ENCODE data around the gene MAOA. TPM values are rescaled to one million over a fixed set of nuclear protein-coding genes. Genes with fewer than 3 reads are reported as not detected.

The MAOA gene
- total RNA-seq, 2 donors from 2014 or later: 307 to 349 TPM

GRCh38 chrX:43747476-43747875 lies 91.4 kb downstream of the MAOA start:
- H3K36me3 ChIP-seq: no peaks in the 10 kb centered on the region
- H3K27me3 ChIP-seq: no peaks in the 10 kb centered on the region
- H3K4me3 ChIP-seq: no peak overlapping the region
- TF ChIP-seq, protein P1, sequence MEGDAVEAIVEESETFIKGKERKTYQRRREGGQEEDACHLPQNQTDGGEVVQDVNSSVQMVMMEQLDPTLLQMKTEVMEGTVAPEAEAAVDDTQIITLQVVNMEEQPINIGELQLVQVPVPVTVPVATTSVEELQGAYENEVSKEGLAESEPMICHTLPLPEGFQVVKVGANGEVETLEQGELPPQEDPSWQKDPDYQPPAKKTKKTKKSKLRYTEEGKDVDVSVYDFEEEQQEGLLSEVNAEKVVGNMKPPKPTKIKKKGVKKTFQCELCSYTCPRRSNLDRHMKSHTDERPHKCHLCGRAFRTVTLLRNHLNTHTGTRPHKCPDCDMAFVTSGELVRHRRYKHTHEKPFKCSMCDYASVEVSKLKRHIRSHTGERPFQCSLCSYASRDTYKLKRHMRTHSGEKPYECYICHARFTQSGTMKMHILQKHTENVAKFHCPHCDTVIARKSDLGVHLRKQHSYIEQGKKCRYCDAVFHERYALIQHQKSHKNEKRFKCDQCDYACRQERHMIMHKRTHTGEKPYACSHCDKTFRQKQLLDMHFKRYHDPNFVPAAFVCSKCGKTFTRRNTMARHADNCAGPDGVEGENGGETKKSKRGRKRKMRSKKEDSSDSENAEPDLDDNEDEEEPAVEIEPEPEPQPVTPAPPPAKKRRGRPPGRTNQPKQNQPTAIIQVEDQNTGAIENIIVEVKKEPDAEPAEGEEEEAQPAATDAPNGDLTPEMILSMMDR (IDR thresholded peaks at IDR 0.05): no peak
- no peaks in the 10 kb centered on the region for H3K4me1 ChIP-seq
- H3K9ac ChIP-seq (ENCODE audit: low read depth in 2 of 2, low read length in 2 of 2): no peak overlapping the region
- no peak overlapping the region for H3K27ac ChIP-seq
- no peak for DNase-seq
- intact Hi-C loops (cut with DNase I): loop anchor here (10.0 kb wide), 1 partner anchor 83 kb away; no protein-coding TSS in a partner anchor
- H3K9me3 ChIP-seq: no peaks in the 10 kb centered on the region

- peak; percentile 58 for DNase-seq
- H3K27me3 ChIP-seq: no peaks in the 10 kb centered on the region
- no peaks in the 10 kb centered on the region for H3K36me3 ChIP-seq
- no peaks in the 10 kb centered on the region for H3K9me3 ChIP-seq
- H3K4me3 ChIP-seq: no peak overlapping the region
- TF ChIP-seq, protein P1 (IDR thresholded peaks at IDR 0.05): peak; percentile 62
- intact Hi-C loops (cut with DNase I): loop anchor here (2.0 to 10.0 kb wide), 2 partner anchors 191 to 405 kb away; no protein-coding TSS in a partner anchor
- no peaks in the 10 kb centered on the region for H3K4me1 ChIP-seq
- no peak overlapping the region for H3K9ac ChIP-seq (ENCODE audit: low read depth in 2 of 2, low read length in 2 of 2)
- no peak overlapping the region for H3K27ac ChIP-seq
These were observed 94.2 kb downstream of the MAOA start for GRCh38 chrX:43750248-43750676.

DNA sequence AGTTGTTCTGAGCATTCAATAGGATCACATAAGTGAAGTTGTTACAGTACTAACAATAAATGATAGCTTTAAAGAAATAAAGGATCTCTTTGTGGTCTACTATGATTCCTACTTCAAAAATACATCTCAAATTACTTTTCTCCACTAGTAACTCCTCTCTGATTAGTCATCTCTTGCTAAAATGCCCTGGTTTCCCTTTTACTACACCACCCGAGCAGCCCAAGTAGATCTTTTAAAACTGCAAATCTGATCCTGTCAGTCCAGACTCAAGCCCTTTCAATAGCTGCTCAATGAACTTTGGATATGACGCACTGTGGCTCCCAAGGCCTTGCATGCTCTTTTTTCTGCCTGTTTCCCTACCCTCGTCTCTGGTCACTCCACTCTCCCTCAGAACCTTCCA lies 97.5 kb downstream of the MAOA start:
- no peaks in the 10 kb centered on the region for H3K36me3 ChIP-seq
- no peak for DNase-seq
- TF ChIP-seq, protein P1 (IDR thresholded peaks at IDR 0.05): no peak
- intact Hi-C loops (cut with DNase I): loop anchor here (10.0 kb wide), 1 partner anchor 409 kb away; no protein-coding TSS in a partner anchor
- H3K4me1 ChIP-seq: no peaks in the 10 kb centered on the region
- H3K9ac ChIP-seq (ENCODE audit: low read depth in 2 of 2, low read length in 2 of 2): no peak overlapping the region
- H3K27me3 ChIP-seq: no peaks in the 10 kb centered on the region
- no peak overlapping the region for H3K4me3 ChIP-seq
- H3K9me3 ChIP-seq: no peaks in the 10 kb centered on the region
- H3K27ac ChIP-seq: no peak overlapping the region

DNA sequence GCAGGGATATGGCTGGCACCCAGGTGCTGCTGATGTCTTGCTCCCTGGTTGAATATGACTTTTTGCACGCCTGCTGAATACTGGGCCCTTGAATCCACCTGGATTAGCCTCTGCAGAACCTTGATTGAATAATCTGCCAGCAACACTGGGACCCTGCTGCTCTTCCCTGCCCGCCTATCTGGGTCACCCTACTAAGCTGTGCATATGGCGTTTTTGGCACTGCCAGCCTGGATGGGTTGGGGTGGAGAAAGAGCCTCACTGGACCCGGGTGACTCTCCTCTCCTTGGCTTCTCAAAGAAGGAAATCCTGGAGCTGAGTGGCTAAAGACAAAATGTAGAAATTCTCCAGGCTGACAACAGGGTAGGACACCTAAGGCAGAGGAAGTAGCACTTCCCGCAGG lies 100.0 kb downstream of the MAOA start:
- TF ChIP-seq, protein P1 (IDR thresholded peaks at IDR 0.05): no peak
- H3K4me1 ChIP-seq: no peaks in the 10 kb centered on the region
- no peaks in the 10 kb centered on the region for H3K36me3 ChIP-seq
- H3K27ac ChIP-seq: no peak overlapping the region
- H3K9me3 ChIP-seq: no peaks in the 10 kb centered on the region
- DNase-seq: no peak
- H3K4me3 ChIP-seq: no peak overlapping the region
- intact Hi-C loops (cut with DNase I): loop anchor here (10.0 kb wide), 1 partner anchor 411 kb away; no protein-coding TSS in a partner anchor
- H3K9ac ChIP-seq (ENCODE audit: low read depth in 2 of 2, low read length in 2 of 2): no peak overlapping the region
- H3K27me3 ChIP-seq: no peaks in the 10 kb centered on the region

DNA sequence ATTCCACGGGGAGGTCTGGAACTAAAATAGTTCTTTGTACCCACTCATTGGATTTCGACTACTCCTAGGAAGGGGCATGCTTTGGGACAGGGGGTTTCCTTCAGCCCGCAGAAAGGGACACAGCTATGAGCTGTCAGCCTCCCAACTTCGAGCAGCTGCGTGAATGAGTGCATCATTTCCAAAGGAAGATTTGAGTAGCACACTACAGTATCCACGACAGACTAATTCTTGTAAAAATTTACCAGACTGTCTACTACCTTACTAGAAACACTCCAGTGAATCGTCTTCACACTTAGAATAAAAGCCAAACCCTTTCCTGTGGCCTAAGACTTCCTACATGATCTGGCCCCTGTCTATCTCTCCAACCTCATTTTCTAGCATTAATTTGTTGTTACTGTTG lies 101.9 kb downstream of the MAOA start:
- Histone ChIP-seq H3K4me3 (no peak overlapping the region), H3K4me1 (no peaks in the 10 kb centered on the region), H3K27ac (no peak overlapping the region), H3K36me3 (no peaks in the 10 kb centered on the region), H3K9ac (ENCODE audit: low read depth in 2 of 2, low read length in 2 of 2) (no peak overlapping the region), H3K27me3 (no peaks in the 10 kb centered on the region), H3K9me3 (no peaks in the 10 kb centered on the region)
- DNase-seq: no peak
- TF ChIP-seq, protein P1 (IDR thresholded peaks at IDR 0.05): no peak
- intact Hi-C loops (cut with DNase I): loop anchor here (10.0 kb wide), 1 partner anchor 413 kb away; no protein-coding TSS in a partner anchor
